IMR-90 (cell line): ENCODE results near the gene CTNNA2. TPM values are rescaled to one million over a fixed set of nuclear protein-coding genes. Genes with fewer than 3 reads are reported as not detected.

Experiments
- ATAC-seq: fragments of 200-7000 bp; cut with Tn5 transposase; 2 replicates; pipeline ENCODE4 v1.9.1; 2020; ENCODE audit warnings: low read depth, mild to moderate bottlenecking, moderate library complexity
- BruUV-seq: library from RNA; stranded (reverse); fragments of 400-500 nt; replicated peaks from 2 replicates; lab custom pipeline; 2021; lab: Mats Ljungman, UMichigan
- CTCF ChIA-PET: fragments of 300-600 bp; formaldehyde crosslinking; extraction: SDS; loops from one replicate; lab custom pipeline; 2021; ENCODE audit warnings: antibody characterized with exemption; lab: Yijun Ruan, JAX
- POLR2A ChIA-PET: fragments of 300-600 bp; sonication (Branson Sonifier 250); formaldehyde crosslinking; loops from one replicate; lab custom pipeline; 2022; ENCODE audit warnings: antibody characterized with exemption; ENCODE audit not compliant: unreplicated experiment; lab: Charles Lee
- DNase-seq: peaks from one replicate; pipeline ENCODE4 v3.0.0; 2013
- H2AFZ ChIP-seq: replicated peaks from 2 replicates; pipeline ENCODE3; 2013; ENCODE audit warnings: low read length, mild to moderate bottlenecking; ENCODE audit not compliant: poor library complexity
- H2AK5ac ChIP-seq: 2 replicates; pipeline ENCODE4 v1.6.1; 2013; ENCODE audit warnings: low read depth, low read length, inconsistent platforms
- H2AK9ac ChIP-seq: replicated peaks from 2 replicates; pipeline ENCODE3; 2013; ENCODE audit warnings: mild to moderate bottlenecking, low read depth, low read length, moderate library complexity; ENCODE audit not compliant: poor library complexity
- H2BK120ac ChIP-seq: 2 replicates; pipeline ENCODE4 v1.6.1; 2013; ENCODE audit warnings: low read depth, low read length, inconsistent platforms
- H2BK15ac ChIP-seq: 3 replicates; pipeline ENCODE4 v1.6.1; 2013; ENCODE audit warnings: low read depth, low read length, inconsistent platforms
- H2BK20ac ChIP-seq: 2 replicates; pipeline ENCODE4 v1.6.1; 2013; ENCODE audit warnings: low read depth, mild to moderate bottlenecking, inconsistent platforms, low read length, moderate library complexity
- H2BK5ac ChIP-seq: 2 replicates; pipeline ENCODE4 v1.6.1; 2013; ENCODE audit warnings: mild to moderate bottlenecking, low read depth, low read length, inconsistent platforms; ENCODE audit not compliant: poor library complexity, severe bottlenecking
- H3K14ac ChIP-seq: replicated peaks from 2 replicates; pipeline ENCODE4 v1.6.1; 2013; ENCODE audit warnings: low read depth, low read length, inconsistent platforms
- H3K18ac ChIP-seq: 2 replicates; pipeline ENCODE4 v1.6.1; 2013; ENCODE audit warnings: low read depth, low read length, control low read depth
- H3K23ac ChIP-seq: 2 replicates; pipeline ENCODE4 v1.6.1; 2013; ENCODE audit warnings: low read depth, low read length, inconsistent platforms
- H3K27ac ChIP-seq: 2 replicates; pipeline ENCODE4 v1.5.1; 2013; ENCODE audit warnings: mild to moderate bottlenecking, control low read depth, low read length; ENCODE audit not compliant: insufficient read depth
- H3K27me3 ChIP-seq: 2 replicates; pipeline ENCODE4 v1.6.1; 2013; ENCODE audit warnings: low read length; ENCODE audit not compliant: control insufficient read depth, insufficient read depth
- H3K36me3 ChIP-seq: 2 replicates; pipeline ENCODE4 v1.6.1; 2013; ENCODE audit warnings: low read length, mixed read lengths; ENCODE audit not compliant: control insufficient read depth, insufficient read depth
- H3K4ac ChIP-seq: 2 replicates; pipeline ENCODE4 v1.6.1; 2013; ENCODE audit warnings: low read depth, low read length, inconsistent platforms
- H3K4me1 ChIP-seq: 2 replicates; pipeline ENCODE4 v1.6.1; 2013; ENCODE audit warnings: low read length, mixed read lengths; ENCODE audit not compliant: control insufficient read depth, insufficient read depth
- H3K4me2 ChIP-seq: 2 replicates; pipeline ENCODE4 v1.6.1; 2013; ENCODE audit warnings: low read depth, mild to moderate bottlenecking, control low read depth, low read length, moderate library complexity
- H3K4me3 ChIP-seq: 2 replicates; pipeline ENCODE4 v1.5.1; 2013; ENCODE audit warnings: low read depth, mild to moderate bottlenecking, control low read depth, low read length, moderate library complexity; ENCODE audit not compliant: insufficient read depth
- H3K56ac ChIP-seq: 2 replicates; pipeline ENCODE4 v1.6.1; 2013; ENCODE audit warnings: low read length, inconsistent platforms; ENCODE audit not compliant: insufficient read depth; ENCODE audit errors: extremely low read depth
- H3K79me1 ChIP-seq, 2 experiments: 2 replicates each; pipeline ENCODE4 v1.6.1; 2013; ENCODE audit warnings: low read length in 2 of 2, inconsistent platforms in 1 of 2, low read depth in 1 of 2
- H3K9ac ChIP-seq: 2 replicates; pipeline ENCODE4 v1.6.1; 2013; ENCODE audit warnings: low read depth, low read length, control low read depth
- H3K9me1 ChIP-seq: 2 replicates; pipeline ENCODE4 v1.6.1; 2013; ENCODE audit warnings: low read length, inconsistent platforms; ENCODE audit not compliant: insufficient read depth
- H3K9me3 ChIP-seq: 2 replicates; pipeline ENCODE4 v1.6.1; 2013; ENCODE audit warnings: low read length; ENCODE audit not compliant: control insufficient read depth, insufficient read depth
- H4K20me1 ChIP-seq: 2 replicates; pipeline ENCODE4 v1.6.1; 2013; ENCODE audit warnings: low read length, inconsistent platforms; ENCODE audit not compliant: insufficient read depth
- H4K5ac ChIP-seq: 2 replicates; pipeline ENCODE4 v1.6.1; 2013; ENCODE audit warnings: mild to moderate bottlenecking, low read depth, low read length, control low read depth
- H4K8ac ChIP-seq, 2 experiments: 2 replicates each; pipeline ENCODE4 v1.6.1; 2013; ENCODE audit warnings: low read depth in 2 of 2, low read length in 2 of 2, control low read depth in 1 of 2, inconsistent platforms in 1 of 2
- H4K91ac ChIP-seq: 2 replicates; pipeline ENCODE4 v1.6.1; 2013; ENCODE audit warnings: low read depth, low read length, inconsistent platforms; ENCODE audit not compliant: insufficient read depth
- BHLHE40 ChIP-seq: fragments of 150-350 bp; IDR thresholded peaks from 2 replicates; pipeline ENCODE4 v1.6.1; 2016; ENCODE audit warnings: mild to moderate bottlenecking, low read depth, low read length
- FOS ChIP-seq: fragments of 150-350 bp; IDR thresholded peaks from 2 replicates; pipeline ENCODE4 v1.6.1; 2016; ENCODE audit warnings: low read depth, low read length
- MAZ ChIP-seq: IDR thresholded peaks from 2 replicates; pipeline ENCODE4 v1.6.1; 2012; ENCODE audit warnings: low read depth, mild to moderate bottlenecking, low read length, improper control_type of control experiment, moderate library complexity, borderline replicate concordance
- MXI1 ChIP-seq: IDR thresholded peaks from 2 replicates; pipeline ENCODE4 v1.6.1; 2012; ENCODE audit warnings: low read depth, mild to moderate bottlenecking, low read length, moderate library complexity, borderline replicate concordance
- NFE2L2 ChIP-seq: fragments of 150-350 bp; IDR thresholded peaks from 2 replicates; pipeline ENCODE4 v1.6.1; 2016; ENCODE audit warnings: low read depth, mild to moderate bottlenecking, low read length
- POLR2A ChIP-seq: IDR thresholded peaks from 2 replicates; pipeline ENCODE4 v1.6.1; 2012; ENCODE audit warnings: mild to moderate bottlenecking, low read depth, low read length
- RAD21 ChIP-seq: IDR thresholded peaks from 2 replicates; pipeline ENCODE4 v1.6.1; 2012; ENCODE audit warnings: low read length, improper control_type of control experiment
- RFX5 ChIP-seq: IDR thresholded peaks from 2 replicates; pipeline ENCODE4 v1.8.0; 2012; ENCODE audit warnings: low read depth, mild to moderate bottlenecking, low read length, moderate library complexity
- SMC3 ChIP-seq: fragments of 150-350 bp; IDR thresholded peaks from 2 replicates; pipeline ENCODE4 v1.6.1; 2016; ENCODE audit warnings: low read depth, mild to moderate bottlenecking, antibody characterized with exemption, low read length, moderate library complexity
- WGBS, 2 experiments: methylation state at CpG; one replicate each; pipeline versions ENCODE4 v1.1.5 to v1.1.7; 2013; ENCODE audit warnings: missing lambda C conversion rate in 2 of 2; ENCODE audit not compliant: insufficient read length in 1 of 2; ENCODE audit errors: extremely low coverage in 2 of 2; 5-methylcytosine and 5-hydroxymethylcytosine counted together
- dilution Hi-C: fragments of 300-500 bp; cut with HindIII; formaldehyde crosslinking; loops from one replicate; pipeline ENCODE4 v1.14.3; 2018; ENCODE audit warnings: low sequenced_read_pairs; ENCODE audit not compliant: unreplicated experiment
- in situ Hi-C: fragments of 300-500 bp; cut with MboI; formaldehyde crosslinking; loops from 3 replicates; pipeline ENCODE4 v1.14.3; 2019; ENCODE audit warnings: low sequenced_read_pairs, inconsistent platforms, mixed read lengths
- intact Hi-C: fragments of 100-400 bp; cut with micrococcal nuclease; formaldehyde crosslinking; loops from 2 replicates; pipeline ENCODE4 v1.10.0; 2022
- polyA plus RNA-seq, 3 experiments: library from polyadenylated mRNA; depleted of rRNA; stranded (reverse); fragments of >200 nt; gene quantifications; 2 replicates each; pipeline ENCODE4 v1.2.3, GENCODE V29; 2012; ENCODE audit warnings: low replicate concordance in 1 of 3
- total RNA-seq: library from RNA; depleted of rRNA; stranded (reverse); fragments of >200 nt; gene quantifications from 2 replicates; pipeline ENCODE4 v1.2.3, GENCODE V29; 2012
- TF ChIP-seq, protein P1 (sequence below): fragments of 150-350 bp; IDR thresholded peaks from 2 replicates; pipeline ENCODE4 v1.6.1; 2017; ENCODE audit warnings: mild to moderate bottlenecking, antibody characterized with exemption, low read length, low read depth
- TF ChIP-seq, protein P2 (sequence below): conservative IDR thresholded peaks from 2 replicates; pipeline ENCODE4 v1.5.1; 2012; ENCODE audit warnings: mild to moderate bottlenecking, low read depth, low read length, improper control_type of control experiment

The CTNNA2 gene
- total and polyA plus RNA-seq, 2 of the 4 experiments (the other 2 are of a cell fraction): not detected

DNA sequence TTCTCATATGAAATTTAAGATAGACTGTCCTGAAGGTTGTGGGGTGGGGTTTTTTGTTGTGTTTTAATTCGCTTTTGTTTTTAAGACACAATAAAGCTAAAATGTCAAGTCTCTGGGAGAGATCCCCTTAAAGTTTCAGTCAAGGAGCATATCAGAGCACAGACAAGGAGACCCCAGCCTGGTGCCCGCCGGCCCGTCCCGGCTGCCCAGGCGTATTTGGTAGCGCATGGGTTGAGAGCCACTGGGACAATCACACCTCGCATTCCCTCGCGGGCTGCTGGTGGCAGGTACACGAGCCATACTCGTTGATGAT is 789.1 kb downstream of the CTNNA2 start:
- H2BK20ac ChIP-seq: no peak overlapping the region
- intact Hi-C loops: no loop called here
- H4K8ac ChIP-seq: no peak overlapping the region
- no TSS peak for BruUV-seq
- no peak for TF ChIP-seq RFX5
- no peak for TF ChIP-seq BHLHE40
- TF ChIP-seq MAZ: no peak
- TF ChIP-seq MXI1: no peak
- TF ChIP-seq, protein P1, sequence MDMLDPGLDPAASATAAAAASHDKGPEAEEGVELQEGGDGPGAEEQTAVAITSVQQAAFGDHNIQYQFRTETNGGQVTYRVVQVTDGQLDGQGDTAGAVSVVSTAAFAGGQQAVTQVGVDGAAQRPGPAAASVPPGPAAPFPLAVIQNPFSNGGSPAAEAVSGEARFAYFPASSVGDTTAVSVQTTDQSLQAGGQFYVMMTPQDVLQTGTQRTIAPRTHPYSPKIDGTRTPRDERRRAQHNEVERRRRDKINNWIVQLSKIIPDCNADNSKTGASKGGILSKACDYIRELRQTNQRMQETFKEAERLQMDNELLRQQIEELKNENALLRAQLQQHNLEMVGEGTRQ: no peak
- TF ChIP-seq, protein P2, sequence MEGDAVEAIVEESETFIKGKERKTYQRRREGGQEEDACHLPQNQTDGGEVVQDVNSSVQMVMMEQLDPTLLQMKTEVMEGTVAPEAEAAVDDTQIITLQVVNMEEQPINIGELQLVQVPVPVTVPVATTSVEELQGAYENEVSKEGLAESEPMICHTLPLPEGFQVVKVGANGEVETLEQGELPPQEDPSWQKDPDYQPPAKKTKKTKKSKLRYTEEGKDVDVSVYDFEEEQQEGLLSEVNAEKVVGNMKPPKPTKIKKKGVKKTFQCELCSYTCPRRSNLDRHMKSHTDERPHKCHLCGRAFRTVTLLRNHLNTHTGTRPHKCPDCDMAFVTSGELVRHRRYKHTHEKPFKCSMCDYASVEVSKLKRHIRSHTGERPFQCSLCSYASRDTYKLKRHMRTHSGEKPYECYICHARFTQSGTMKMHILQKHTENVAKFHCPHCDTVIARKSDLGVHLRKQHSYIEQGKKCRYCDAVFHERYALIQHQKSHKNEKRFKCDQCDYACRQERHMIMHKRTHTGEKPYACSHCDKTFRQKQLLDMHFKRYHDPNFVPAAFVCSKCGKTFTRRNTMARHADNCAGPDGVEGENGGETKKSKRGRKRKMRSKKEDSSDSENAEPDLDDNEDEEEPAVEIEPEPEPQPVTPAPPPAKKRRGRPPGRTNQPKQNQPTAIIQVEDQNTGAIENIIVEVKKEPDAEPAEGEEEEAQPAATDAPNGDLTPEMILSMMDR: no peak
- no peak for TF ChIP-seq RAD21
- no peak for TF ChIP-seq POLR2A
- TF ChIP-seq SMC3: no peak
- TF ChIP-seq FOS: no peak
- no peak for TF ChIP-seq NFE2L2
- no peak overlapping the region for H3K18ac ChIP-seq
- no peaks in the 10 kb centered on the region for H3K4me1 ChIP-seq
- no peak overlapping the region for H4K91ac ChIP-seq
- POLR2A ChIA-PET: no interaction called here
- no peaks in the 10 kb centered on the region for H4K20me1 ChIP-seq
- no peak overlapping the region for H2BK15ac ChIP-seq
- 43% methylated on average over 11 of the region's 12 CpGs; no CpG with 5 or more reads in 1 of the 2 experiments for WGBS, 2 experiments
- CTCF ChIA-PET: no interaction called here
- H2BK5ac ChIP-seq: no peak overlapping the region
- H3K23ac ChIP-seq: no peak overlapping the region
- no peak overlapping the region for H2AFZ ChIP-seq
- no peak for DNase-seq
- H2AK5ac ChIP-seq: no peak overlapping the region
- H3K9me1 ChIP-seq: no peaks in the 10 kb centered on the region
- peaks cover 42% of the 10 kb centered on the region for H3K27me3 ChIP-seq
- no peaks in the 10 kb centered on the region for H3K9me3 ChIP-seq
- H4K5ac ChIP-seq: no peak overlapping the region
- H3K4me2 ChIP-seq: no peak overlapping the region
- no peak overlapping the region for H3K4ac ChIP-seq
- in situ Hi-C loops: no loop called here
- no peaks in the 10 kb centered on the region for H3K36me3 ChIP-seq
- H3K79me1 ChIP-seq: no peaks in the 10 kb centered on the region
- no peak overlapping the region for H3K27ac ChIP-seq
- H3K4me3 ChIP-seq: no peak overlapping the region
- no peak overlapping the region for H3K9ac ChIP-seq
- H2BK120ac ChIP-seq: no peak overlapping the region
- ATAC-seq: no peak
- no peak overlapping the region for H2AK9ac ChIP-seq
- H3K14ac ChIP-seq: no peak overlapping the region
- no peak overlapping the region for H3K56ac ChIP-seq
- dilution Hi-C loops: no loop called here
